ENCODE data around the gene SERAC1. TPM values are rescaled to one million over a fixed set of nuclear protein-coding genes. Genes with fewer than 3 reads are reported as not detected.
"Not testable (repeated sequence)": the region's sequence is repeated elsewhere in the genome, so short reads cannot be mapped to it uniquely, and the experiment has no call there.

Gene SERAC1
- total RNA-seq, 4 donors from 2014 or later = 4.7 to 9.6 (median 6.2) TPM

DNA sequence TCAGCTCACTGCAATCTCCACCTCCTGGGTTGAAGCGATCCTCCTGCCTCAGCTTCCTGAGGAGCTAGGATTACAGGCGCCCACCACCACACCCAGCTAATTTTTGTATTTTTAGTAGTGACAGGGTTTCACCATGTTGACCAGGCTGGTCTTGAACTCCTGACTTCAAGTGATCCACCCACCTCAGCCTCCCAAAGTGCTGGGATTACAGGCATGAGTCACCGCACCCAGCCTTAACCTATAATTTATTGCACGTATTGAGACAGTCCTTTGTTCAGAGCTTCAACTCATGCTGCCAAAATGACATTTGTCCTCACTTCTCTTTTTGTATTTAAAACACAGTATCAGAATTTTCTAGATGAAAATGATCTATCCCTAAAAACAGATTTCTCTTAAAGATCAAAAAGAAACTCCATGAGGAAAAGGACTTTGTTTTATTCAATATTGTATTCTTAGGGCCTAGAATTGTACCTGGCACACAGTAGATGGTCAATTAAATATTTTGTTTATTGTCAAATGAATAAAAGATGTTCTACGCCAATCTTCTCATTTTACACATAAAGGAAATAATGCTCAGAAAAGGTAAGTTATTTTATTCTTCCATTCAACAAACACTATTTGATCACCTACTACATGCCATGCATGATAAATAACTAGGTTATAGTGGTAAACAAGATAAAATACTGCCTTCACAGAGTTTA, 10.8 kb downstream of the SERAC1 start:
- Histone ChIP-seq H3K27ac (no peak overlapping the region), H3K4me3 (no peak overlapping the region), H3K4me1 (peaks cover 0 to 4% (median 0%) of the 10 kb centered on the region in 4 donors), H3K36me3 (peaks cover 0 to 34% (median 0%) of the 10 kb centered on the region in 3 donors), H3K27me3 (no peaks in the 10 kb centered on the region), H3K9me3 (no peaks in the 10 kb centered on the region)
- TF ChIP-seq POLR2A (IDR thresholded peaks at IDR 0.05) = no peak
- no peak for TF ChIP-seq EP300 (IDR thresholded peaks at IDR 0.05)
- TF ChIP-seq, protein P1, sequence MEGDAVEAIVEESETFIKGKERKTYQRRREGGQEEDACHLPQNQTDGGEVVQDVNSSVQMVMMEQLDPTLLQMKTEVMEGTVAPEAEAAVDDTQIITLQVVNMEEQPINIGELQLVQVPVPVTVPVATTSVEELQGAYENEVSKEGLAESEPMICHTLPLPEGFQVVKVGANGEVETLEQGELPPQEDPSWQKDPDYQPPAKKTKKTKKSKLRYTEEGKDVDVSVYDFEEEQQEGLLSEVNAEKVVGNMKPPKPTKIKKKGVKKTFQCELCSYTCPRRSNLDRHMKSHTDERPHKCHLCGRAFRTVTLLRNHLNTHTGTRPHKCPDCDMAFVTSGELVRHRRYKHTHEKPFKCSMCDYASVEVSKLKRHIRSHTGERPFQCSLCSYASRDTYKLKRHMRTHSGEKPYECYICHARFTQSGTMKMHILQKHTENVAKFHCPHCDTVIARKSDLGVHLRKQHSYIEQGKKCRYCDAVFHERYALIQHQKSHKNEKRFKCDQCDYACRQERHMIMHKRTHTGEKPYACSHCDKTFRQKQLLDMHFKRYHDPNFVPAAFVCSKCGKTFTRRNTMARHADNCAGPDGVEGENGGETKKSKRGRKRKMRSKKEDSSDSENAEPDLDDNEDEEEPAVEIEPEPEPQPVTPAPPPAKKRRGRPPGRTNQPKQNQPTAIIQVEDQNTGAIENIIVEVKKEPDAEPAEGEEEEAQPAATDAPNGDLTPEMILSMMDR (IDR thresholded peaks at IDR 0.05) = no peak
- no peak for DNase-seq (ENCODE audit: low spot score in 2 of 2)
- WGBS, 2 donors = 89 to 91% methylated on average over 5 of the region's 5 CpGs

DNA sequence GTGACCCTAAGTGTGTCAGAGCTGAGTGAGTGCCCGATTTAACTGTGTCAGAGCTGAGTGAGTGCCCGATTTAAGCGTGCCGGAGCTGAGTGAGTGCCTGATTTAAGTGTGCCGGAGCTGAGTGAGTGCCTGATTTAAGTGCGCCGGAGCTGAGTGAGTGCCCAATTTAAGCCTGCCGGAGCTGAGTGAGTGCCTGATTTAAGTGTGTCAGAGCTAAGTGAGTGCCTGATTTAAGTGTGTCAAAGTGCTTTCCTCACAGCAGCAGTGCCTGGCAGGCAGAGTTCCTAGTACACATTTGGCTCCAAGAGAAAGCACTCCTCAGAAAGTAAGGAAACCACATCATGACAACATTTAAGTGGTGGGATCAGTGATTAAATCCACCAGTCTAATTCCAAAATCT, 13.2 kb downstream of the SERAC1 start:
- no peak overlapping the region for H3K27ac ChIP-seq
- no peaks in the 10 kb centered on the region for H3K4me1 ChIP-seq
- no peaks in the 10 kb centered on the region for H3K27me3 ChIP-seq
- no peaks in the 10 kb centered on the region for H3K9me3 ChIP-seq
- TF ChIP-seq EP300 (IDR thresholded peaks at IDR 0.05) (no peak), POLR2A (IDR thresholded peaks at IDR 0.05) (no peak)
- TF ChIP-seq, protein P1 (IDR thresholded peaks at IDR 0.05) = no peak
- H3K36me3 ChIP-seq = peaks cover 0 to 42% (median 0%) of the 10 kb centered on the region in 3 donors
- H3K4me3 ChIP-seq = no peak overlapping the region
- WGBS, 2 donors = 88 to 97% methylated on average over 8 of the region's 8 CpGs
- DNase-seq (ENCODE audit: low spot score in 2 of 2) = no peak

DNA sequence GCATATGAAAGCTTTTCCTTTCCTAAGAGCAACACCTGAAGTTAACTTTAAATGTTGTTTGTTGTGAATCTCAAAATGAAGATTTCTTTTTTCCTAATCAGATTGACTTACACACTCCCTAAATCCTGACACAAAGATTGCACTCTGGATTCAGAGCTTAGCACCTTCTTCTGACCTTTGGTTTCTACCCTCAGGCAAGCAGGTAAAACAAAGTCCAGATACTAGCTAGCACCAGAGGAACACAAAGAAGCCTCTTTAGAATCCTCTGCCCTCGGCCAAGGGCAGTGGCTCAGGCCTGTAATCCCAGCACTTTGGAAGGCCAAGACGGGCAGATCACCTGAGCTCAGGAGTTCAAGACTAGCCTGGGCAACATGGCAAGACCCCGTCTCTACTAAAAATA, 14.5 kb downstream of the SERAC1 start:
- H3K27me3 ChIP-seq = no peaks in the 10 kb centered on the region
- no peaks in the 10 kb centered on the region for H3K4me1 ChIP-seq
- H3K36me3 ChIP-seq = peaks cover 0 to 54% (median 0%) of the 10 kb centered on the region in 3 donors
- H3K9me3 ChIP-seq = no peaks in the 10 kb centered on the region
- TF ChIP-seq EP300 (IDR thresholded peaks at IDR 0.05) = no peak
- TF ChIP-seq, protein P1 (IDR thresholded peaks at IDR 0.05) = no peak
- no peak for TF ChIP-seq POLR2A (IDR thresholded peaks at IDR 0.05)
- 78 to 80% methylated on average over 3 of the region's 3 CpGs for WGBS, 2 donors
- no peak for DNase-seq (ENCODE audit: low spot score in 2 of 2)
- no peak overlapping the region for H3K4me3 ChIP-seq
- no peak overlapping the region for H3K27ac ChIP-seq

DNA sequence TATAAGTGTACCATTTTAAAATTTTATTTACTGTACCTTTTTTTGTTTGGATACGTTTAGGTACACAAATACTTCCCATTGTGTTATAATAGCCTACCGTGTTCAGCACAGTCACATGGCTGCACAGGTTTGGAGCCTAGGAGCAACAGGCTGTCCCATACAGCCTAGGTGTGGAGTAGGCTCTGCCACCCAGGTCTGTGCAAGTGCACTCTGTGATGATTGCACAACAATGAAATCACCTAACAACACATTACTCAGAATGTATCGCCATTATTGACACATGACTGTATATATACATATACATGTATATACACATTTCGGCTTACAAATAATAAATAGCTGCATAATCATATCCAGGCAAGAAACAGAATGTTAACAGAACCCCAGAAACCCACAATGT, 15.4 kb downstream of the SERAC1 start:
- 94 to 95% methylated on average over 4 of the region's 4 CpGs for WGBS, 2 donors
- Histone ChIP-seq H3K27ac (no peak overlapping the region), H3K36me3 (peaks cover 0 to 57% (median 0%) of the 10 kb centered on the region in 3 donors), H3K4me3 (no peak overlapping the region), H3K27me3 (no peaks in the 10 kb centered on the region), H3K9me3 (no peaks in the 10 kb centered on the region), H3K4me1 (no peaks in the 10 kb centered on the region)
- TF ChIP-seq EP300 (IDR thresholded peaks at IDR 0.05) (no peak), POLR2A (IDR thresholded peaks at IDR 0.05) (no peak)
- TF ChIP-seq, protein P1 (IDR thresholded peaks at IDR 0.05) = no peak
- DNase-seq (ENCODE audit: low spot score in 2 of 2) = no peak

DNA sequence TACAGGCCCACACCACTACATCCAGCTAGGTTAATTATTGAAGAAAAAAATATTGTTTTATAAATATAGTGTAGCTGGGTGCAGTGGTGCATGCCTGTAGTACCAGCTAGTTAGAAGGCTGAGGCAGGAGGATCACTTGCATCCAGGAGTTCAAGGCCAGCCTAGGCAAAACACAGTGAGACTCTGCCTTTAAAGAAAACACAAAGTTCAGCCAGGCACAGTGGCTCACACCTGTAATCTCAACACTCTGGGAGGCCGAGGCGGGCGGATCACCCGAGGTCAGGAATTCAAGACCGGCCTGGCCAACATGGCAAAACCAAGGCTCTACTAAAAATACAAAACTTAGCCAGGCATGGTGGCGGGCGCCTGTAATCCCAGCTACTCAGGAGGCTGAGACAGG, 16.0 kb downstream of the SERAC1 start:
- not testable (repeated sequence) for H3K27me3 ChIP-seq; H3K4me3 ChIP-seq; H3K9me3 ChIP-seq; H3K27ac ChIP-seq; DNase-seq (ENCODE audit: low spot score in 2 of 2); H3K4me1 ChIP-seq
- H3K36me3 ChIP-seq = peaks cover 0 to 52% (median 0%) of the 10 kb centered on the region in 3 donors
- WGBS, 2 donors = 95 to 98% methylated on average over 7 of the region's 7 CpGs

Measured in tibial nerve (tissue), 4 donors.